Activated naive CD8-positive, alpha-beta T cell treated with anti-CD3 and anti-CD28 coated beads, Interleukin-2, amount 50 U/mL, for 24 hours (primary cell): ENCODE measurements around the gene XYLB.
A peak's percentile ranks its signal among the peaks of the same experiment; 100 is the strongest.

ENCODE experiments used
- ATAC-seq: fragments of 150-1000 bp; cut with Tn5 transposase; one replicate; pipeline ENCODE4 v1.10.0; 2021
- DNase-seq: peaks from one replicate; pipeline ENCODE4 v3.0.0; 2021
- H3K27ac Mint-ChIP-seq: one replicate; pipeline ENCODE4 v1.8.0; 2021; ENCODE audit warnings: mild to moderate bottlenecking, mixed read lengths
- H3K27me3 Mint-ChIP-seq: one replicate; pipeline ENCODE4 v1.8.0; 2021; ENCODE audit warnings: mixed read lengths
- H3K36me3 Mint-ChIP-seq: one replicate; pipeline ENCODE4 v1.8.0; 2021; ENCODE audit warnings: low read depth, mixed read lengths
- H3K4me1 Mint-ChIP-seq: one replicate; pipeline ENCODE4 v1.8.0; 2021; ENCODE audit warnings: mixed read lengths
- H3K4me3 Mint-ChIP-seq: one replicate; pipeline ENCODE4 v1.8.0; 2021; ENCODE audit warnings: mild to moderate bottlenecking, moderate library complexity, mixed read lengths
- H3K9me3 Mint-ChIP-seq: one replicate; pipeline ENCODE4 v1.8.0; 2021; ENCODE audit warnings: mixed read lengths

The XYLB gene

DNA sequence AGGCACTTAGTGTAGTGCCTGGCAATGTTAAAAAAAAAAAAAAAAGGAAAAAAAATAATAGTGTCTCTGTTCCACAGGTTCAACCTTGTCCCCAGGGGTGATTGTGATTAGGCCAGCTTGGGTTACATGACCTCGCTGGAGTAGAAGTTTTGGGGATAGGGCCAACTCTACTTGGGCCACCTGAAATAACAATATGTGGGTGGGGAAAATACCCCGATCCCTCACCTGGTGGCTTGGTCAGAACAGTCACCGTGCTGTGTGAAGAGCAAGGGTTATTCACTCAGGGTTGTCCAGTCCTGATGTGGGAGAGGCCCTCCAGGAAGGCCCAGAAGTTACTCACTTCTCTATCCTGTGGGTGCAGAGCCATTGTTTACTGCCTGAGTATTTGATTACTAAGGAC lies 19.5 kb downstream of the XYLB start:
- Mint-ChIP-seq H3K4me3 (no peak overlapping the region), H3K27me3 (no peaks in the 10 kb centered on the region), H3K4me1 (no peaks in the 10 kb centered on the region), H3K27ac (no peak overlapping the region), H3K36me3 (peaks cover 23% of the 10 kb centered on the region), H3K9me3 (no peaks in the 10 kb centered on the region)
- DNase-seq = no peak
- no peak for ATAC-seq

DNA sequence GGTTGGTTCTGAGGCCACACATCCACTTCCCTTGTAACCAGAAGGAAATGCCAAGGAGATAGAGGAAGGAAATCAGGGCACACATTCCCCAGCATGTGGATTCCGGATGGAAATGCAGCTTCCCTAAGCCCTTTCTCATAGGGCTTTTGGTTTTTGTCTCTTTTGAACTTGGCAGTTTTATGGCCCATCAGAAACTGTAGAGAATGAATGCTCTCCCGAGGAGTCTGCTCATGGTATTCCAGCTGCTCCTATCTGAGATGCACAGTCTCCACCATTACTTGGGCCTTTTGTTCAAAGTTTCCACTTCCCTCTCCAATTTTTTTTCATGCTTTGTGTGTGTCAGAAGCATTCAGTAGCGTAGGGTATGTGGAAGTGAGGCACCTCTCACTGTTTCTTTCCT lies 21.2 kb downstream of the XYLB start:
- DNase-seq (no peak), ATAC-seq (no peak)
- peaks cover under 1% of the 10 kb centered on the region for H3K27me3 Mint-ChIP-seq
- H3K36me3 Mint-ChIP-seq = peaks cover 27% of the 10 kb centered on the region
- no peak overlapping the region for H3K4me3 Mint-ChIP-seq
- no peaks in the 10 kb centered on the region for H3K4me1 Mint-ChIP-seq
- H3K27ac Mint-ChIP-seq = no peak overlapping the region
- no peaks in the 10 kb centered on the region for H3K9me3 Mint-ChIP-seq

DNA sequence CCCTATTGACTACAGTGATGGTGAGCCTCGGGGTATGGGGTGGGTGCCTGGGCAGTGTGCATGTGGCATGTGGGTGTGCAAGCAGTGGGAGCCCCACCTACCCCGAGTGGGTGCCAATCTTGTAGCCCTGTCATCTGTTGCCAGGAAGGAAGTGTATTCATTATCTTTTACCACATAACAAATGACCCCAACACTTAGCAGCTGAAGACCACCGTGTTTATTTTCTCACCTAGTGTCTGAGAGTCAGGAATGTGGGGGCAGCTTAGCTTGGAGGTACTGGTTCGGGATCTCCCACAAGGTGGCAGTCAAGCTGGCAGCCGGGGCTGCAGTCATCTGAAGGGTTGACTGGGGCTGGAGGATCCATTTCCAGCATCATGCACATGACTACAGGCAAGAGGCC lies 21.7 kb downstream of the XYLB start:
- H3K27ac Mint-ChIP-seq = no peak overlapping the region
- H3K36me3 Mint-ChIP-seq = peaks cover 29% of the 10 kb centered on the region
- ATAC-seq = no peak
- H3K4me3 Mint-ChIP-seq = no peak overlapping the region
- no peaks in the 10 kb centered on the region for H3K9me3 Mint-ChIP-seq
- no peak for DNase-seq
- H3K27me3 Mint-ChIP-seq = peaks cover 3% of the 10 kb centered on the region
- peaks cover 4% of the 10 kb centered on the region for H3K4me1 Mint-ChIP-seq

DNA sequence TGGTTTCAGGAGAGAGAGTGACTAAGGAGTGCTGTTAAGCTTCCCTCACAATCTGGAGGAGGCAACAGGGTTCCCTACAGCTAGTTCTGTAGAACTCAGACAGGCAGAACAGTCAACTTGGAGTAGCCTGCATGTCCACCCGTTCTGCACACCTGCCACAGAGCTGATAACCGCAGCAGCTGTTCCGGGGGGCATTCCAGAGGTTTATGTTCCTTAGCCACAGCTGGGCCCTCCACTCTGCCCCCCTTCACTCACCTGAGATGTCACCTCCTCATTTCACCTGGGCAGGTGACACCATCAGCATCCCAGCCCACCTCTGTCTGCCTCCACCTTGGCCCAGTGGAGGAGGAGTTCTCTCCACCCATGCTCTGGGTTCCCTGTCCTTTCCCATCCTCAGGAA lies 22.6 kb downstream of the XYLB start:
- no peak overlapping the region for H3K4me3 Mint-ChIP-seq
- H3K27ac Mint-ChIP-seq = no peak overlapping the region
- peaks cover 3% of the 10 kb centered on the region for H3K27me3 Mint-ChIP-seq
- H3K9me3 Mint-ChIP-seq = no peaks in the 10 kb centered on the region
- H3K36me3 Mint-ChIP-seq = peaks cover 29% of the 10 kb centered on the region
- H3K4me1 Mint-ChIP-seq = peaks cover 13% of the 10 kb centered on the region
- ATAC-seq = no peak
- DNase-seq = no peak

DNA sequence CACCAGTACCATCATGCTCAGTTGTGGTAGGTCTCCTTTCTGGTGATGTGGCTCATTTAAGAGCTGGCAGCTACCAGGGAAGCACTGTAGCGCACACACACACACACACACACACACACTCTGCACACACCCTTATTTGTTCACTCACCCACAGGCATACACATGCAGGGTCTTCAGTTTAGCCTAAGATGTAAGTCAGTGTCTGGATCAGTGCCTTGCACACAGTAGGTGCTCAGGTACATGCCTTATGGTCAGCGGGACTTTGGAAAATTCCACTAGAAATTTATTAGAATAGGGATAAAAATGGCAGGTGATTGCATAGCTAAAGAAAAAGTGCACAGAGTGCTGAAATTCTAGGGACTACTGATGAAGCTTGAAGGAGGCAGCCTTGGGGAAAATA lies 23.6 kb downstream of the XYLB start:
- peaks cover 3% of the 10 kb centered on the region for H3K27me3 Mint-ChIP-seq
- peaks cover 25% of the 10 kb centered on the region for H3K36me3 Mint-ChIP-seq

DNA sequence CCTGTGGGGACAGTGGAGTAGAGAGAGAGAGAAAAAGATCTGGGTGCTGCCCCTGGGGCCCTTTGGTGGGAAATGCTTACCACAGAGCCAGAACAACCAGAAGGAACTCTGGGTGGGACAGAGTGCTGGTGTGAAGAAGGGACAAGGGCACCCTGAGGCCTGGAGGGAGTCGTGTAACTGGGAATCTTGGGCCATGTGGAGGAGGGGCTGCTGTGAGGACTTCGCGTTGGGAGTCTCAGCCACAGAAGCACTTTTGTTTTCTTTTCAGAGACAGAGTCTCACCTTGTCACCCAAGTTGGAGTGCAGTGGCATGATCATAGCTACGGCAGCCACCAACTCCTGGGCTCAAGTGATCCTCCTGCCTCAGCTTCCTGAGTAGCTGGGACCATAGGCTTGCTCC lies 24.3 kb downstream of the XYLB start:
- H3K9me3 Mint-ChIP-seq = no peaks in the 10 kb centered on the region
- ATAC-seq (no peak), DNase-seq (no peak)
- peaks cover 3% of the 10 kb centered on the region for H3K27me3 Mint-ChIP-seq
- peaks cover 21% of the 10 kb centered on the region for H3K4me1 Mint-ChIP-seq
- peaks cover 25% of the 10 kb centered on the region for H3K36me3 Mint-ChIP-seq
- no peak overlapping the region for H3K27ac Mint-ChIP-seq
- H3K4me3 Mint-ChIP-seq = no peak overlapping the region

More for the DNA sequence above, 23.6 kb downstream of the XYLB start:
- Mint-ChIP-seq H3K9me3 (no peaks in the 10 kb centered on the region), H3K4me3 (no peak overlapping the region), H3K4me1 (peaks cover 21% of the 10 kb centered on the region), H3K27ac (no peak overlapping the region)
- ATAC-seq = no peak
- no peak for DNase-seq

DNA sequence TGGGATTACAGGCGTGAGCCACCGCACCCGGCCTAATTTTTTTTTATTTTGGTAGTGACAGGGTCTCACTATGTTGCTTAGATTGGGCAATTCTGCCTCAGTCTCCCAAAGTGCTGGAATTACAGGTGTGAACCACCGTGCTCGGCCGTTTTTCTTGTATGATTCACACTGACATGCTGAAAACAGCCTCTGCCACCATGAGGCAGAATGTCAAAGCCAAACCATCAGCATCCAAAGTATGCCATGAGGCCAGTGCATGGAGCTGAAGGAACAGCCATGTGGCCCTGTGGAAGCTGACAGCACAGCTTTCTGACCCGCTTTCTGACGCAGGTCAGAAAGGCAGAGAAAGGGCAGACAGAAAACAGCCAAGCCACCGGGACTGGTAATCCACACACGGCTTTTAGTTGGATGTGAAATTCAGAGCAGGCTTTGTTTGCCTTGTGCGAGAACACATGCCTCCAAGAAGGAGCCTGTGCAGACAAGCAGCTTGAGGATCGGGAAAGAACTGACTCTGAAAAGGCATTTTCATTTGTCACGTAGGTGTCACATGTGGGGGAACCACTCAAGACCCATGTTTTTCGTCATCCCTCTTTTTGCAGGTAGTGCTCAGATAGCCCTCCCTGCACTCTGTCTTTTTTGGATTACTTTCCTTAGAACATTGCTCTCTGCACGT lies 25.1 kb downstream of the XYLB start:
- ATAC-seq (no peak), DNase-seq (no peak)
- H3K36me3 Mint-ChIP-seq = peaks cover 27% of the 10 kb centered on the region
- peaks cover 21% of the 10 kb centered on the region for H3K4me1 Mint-ChIP-seq
- no peak overlapping the region for H3K27ac Mint-ChIP-seq
- peaks cover 3% of the 10 kb centered on the region for H3K27me3 Mint-ChIP-seq
- H3K4me3 Mint-ChIP-seq = no peak overlapping the region
- H3K9me3 Mint-ChIP-seq = no peaks in the 10 kb centered on the region

DNA sequence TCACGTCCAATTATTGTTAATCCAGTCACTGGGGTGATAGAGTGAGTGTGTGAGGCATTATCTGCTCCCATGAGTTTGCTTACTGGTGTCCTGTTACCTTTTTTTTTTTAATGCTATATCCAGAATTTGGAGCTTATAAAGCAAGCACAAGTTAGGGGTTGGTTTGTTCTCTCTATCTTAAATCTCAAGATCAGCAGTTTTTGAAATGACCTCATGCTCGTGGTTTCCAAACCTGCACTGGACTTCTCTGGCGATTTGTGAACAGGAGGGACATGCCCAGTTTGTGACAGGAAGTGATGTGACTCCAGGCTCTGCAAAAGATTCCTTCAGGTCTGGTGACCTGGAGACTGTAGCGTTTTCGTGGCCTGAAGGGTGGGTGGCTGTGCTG lies 25.6 kb downstream of the XYLB start:
- H3K4me3 Mint-ChIP-seq = no peak overlapping the region
- DNase-seq = no peak
- no peak overlapping the region for H3K27ac Mint-ChIP-seq
- peaks cover 3% of the 10 kb centered on the region for H3K27me3 Mint-ChIP-seq
- ATAC-seq = no peak
- H3K9me3 Mint-ChIP-seq = no peaks in the 10 kb centered on the region
- peaks cover 32% of the 10 kb centered on the region for H3K36me3 Mint-ChIP-seq
- peaks cover 21% of the 10 kb centered on the region for H3K4me1 Mint-ChIP-seq

DNA sequence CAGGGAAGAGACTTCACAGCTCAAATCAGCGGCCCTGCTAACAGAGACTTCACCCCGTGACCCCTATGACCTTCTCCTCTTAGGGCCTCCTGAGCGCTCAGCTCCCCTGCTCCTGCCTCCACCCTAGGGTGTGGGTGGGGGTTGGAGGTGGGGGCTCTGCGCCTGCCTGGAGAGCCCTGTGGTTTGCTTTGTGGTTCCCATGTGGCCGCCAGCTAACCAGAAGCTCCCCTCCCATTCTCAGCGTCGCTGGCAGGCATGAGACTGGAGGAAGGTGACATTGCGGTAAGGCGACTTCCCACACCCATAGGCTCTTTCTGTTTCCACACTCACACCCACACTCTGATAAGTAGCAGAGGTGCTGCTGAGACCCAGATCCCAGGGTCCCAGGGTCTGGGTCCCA lies 27.6 kb downstream of the XYLB start:
- Mint-ChIP-seq H3K4me3 (no peak overlapping the region), H3K27me3 (peaks cover 3% of the 10 kb centered on the region), H3K36me3 (peaks cover 39% of the 10 kb centered on the region), H3K4me1 (peaks cover 21% of the 10 kb centered on the region), H3K9me3 (no peaks in the 10 kb centered on the region), H3K27ac (peak overlapping the region; percentile 26)
- peak; percentile 44 for DNase-seq
- ATAC-seq = peak; percentile 60

DNA sequence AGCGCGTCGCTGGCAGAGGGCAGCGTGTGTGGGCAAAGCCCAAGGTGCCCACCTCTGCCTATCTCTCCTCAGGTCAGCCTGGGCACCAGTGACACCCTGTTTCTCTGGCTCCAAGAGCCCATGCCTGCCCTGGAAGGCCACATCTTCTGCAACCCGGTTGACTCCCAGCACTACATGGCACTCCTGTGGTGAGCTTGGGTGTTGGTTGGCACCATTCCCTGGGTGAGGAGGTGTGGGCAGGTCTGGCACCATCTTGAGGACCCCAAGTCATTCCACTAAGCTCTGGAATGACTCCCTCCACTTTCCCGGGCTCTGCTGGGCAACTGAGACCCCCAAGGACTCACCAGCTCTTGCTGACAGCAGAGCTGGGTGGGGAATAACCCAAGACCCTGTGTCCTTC lies 28.5 kb downstream of the XYLB start:
- Mint-ChIP-seq H3K4me1 (peaks cover 21% of the 10 kb centered on the region), H3K27me3 (peaks cover 3% of the 10 kb centered on the region), H3K36me3 (peaks cover 46% of the 10 kb centered on the region), H3K4me3 (no peak overlapping the region), H3K9me3 (no peaks in the 10 kb centered on the region), H3K27ac (no peak overlapping the region)
- no peak for DNase-seq
- no peak for ATAC-seq

DNA sequence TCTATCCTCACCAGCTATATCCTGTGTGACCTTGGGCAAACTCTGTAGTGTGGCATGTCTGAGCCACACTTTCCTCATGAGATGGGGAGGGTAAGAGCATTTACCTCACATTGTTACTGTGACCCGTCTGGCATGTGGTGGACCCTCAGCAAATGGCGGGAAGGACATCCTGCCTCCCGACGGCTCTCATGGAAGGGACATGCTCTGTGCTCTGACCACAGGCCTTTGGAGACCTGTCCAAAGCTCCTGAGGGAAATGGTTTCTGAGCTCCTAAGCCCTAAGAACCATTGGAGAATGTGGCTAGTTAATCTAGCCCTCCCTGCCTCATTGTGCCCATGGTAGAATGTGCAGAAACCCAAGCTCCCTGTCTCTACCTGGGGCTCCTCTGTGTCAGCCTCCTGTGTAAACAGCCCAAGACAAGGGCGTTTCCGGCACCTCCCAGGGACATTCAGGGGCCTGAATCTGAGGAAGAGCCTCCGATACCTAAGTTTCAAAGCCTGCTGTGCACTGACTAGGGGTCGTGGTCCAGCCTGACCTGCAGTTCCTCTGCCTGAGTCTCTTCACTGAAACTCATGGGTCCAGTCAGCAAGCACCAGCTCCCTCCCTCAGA lies 29.0 kb downstream of the XYLB start:
- DNase-seq = no peak
- no peak for ATAC-seq
- no peak overlapping the region for H3K27ac Mint-ChIP-seq
- H3K9me3 Mint-ChIP-seq = peaks cover under 1% of the 10 kb centered on the region
- no peak overlapping the region for H3K4me3 Mint-ChIP-seq
- peaks cover 3% of the 10 kb centered on the region for H3K27me3 Mint-ChIP-seq
- peaks cover 21% of the 10 kb centered on the region for H3K4me1 Mint-ChIP-seq
- peaks cover 49% of the 10 kb centered on the region for H3K36me3 Mint-ChIP-seq

DNA sequence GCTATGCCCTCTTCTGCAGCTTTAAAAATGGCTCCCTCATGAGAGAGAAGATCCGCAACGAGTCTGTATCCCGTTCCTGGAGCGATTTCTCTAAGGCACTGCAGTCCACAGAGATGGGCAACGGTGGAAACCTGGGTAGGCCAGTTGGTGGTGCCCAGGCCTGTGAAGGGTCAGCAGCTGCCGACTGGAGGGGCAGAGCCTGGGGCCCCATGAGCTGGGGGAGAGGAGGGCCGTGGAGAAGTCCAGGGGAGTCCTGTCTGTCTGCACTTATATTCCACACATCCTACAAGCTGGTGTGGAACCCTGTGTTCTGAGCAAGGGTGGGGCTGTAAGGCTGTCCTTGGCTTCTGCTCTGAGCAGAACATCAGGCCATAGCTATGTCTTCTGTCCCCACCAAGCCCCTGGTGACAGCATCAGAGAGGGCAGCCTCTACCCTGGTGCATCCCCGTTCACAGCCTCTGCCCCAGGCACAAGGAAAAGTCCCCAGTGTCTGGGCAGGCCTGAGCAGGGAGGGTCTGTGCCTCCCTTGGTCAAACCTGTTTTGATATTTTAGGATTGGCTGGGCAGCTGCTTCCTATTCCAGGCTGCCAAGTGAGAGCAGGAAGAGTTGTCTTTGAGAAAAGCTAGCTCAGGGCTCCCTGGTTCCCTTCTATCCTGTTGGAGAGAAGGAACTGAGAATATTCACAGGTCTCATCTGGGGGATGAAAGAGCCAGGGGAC lies 29.7 kb downstream of the XYLB start:
- no peak overlapping the region for H3K27ac Mint-ChIP-seq
- no peak for ATAC-seq

DNA sequence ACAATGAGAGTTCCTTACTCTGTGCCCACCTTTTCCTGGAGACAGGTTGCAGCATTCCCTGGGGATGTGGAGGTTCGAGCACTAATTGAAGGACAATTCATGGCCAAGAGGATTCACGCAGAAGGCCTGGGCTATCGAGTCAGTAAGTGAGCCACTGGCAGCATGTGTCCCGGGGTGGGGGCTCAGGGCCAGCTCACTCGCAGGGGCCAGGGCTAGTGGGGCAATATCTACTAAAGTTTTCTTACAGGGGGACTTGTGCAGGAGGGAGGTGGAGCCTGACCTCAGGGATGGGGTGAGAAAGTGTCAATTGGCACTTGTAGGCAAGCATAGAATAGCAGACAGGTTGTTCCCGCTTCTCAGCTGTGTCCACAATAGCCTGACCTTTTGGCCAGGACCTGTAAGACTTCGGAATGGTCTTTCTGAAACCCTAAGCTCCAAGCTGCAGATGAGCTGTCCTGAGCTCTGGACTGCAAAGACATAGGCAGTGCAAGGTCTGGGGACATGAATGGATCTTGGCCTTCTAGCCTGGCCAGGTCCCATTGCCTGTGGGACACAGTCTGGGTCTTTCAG lies 32.7 kb downstream of the XYLB start:
- peaks cover 7% of the 10 kb centered on the region for H3K4me1 Mint-ChIP-seq
- H3K27me3 Mint-ChIP-seq = no peaks in the 10 kb centered on the region
- DNase-seq = no peak
- peaks cover 11% of the 10 kb centered on the region for H3K9me3 Mint-ChIP-seq
- peaks cover 48% of the 10 kb centered on the region for H3K36me3 Mint-ChIP-seq
- no peak overlapping the region for H3K4me3 Mint-ChIP-seq
- no peak for ATAC-seq
- no peak overlapping the region for H3K27ac Mint-ChIP-seq

More for the DNA sequence above, 29.7 kb downstream of the XYLB start:
- Mint-ChIP-seq H3K27me3 (peaks cover 3% of the 10 kb centered on the region), H3K36me3 (peaks cover 52% of the 10 kb centered on the region), H3K4me3 (no peak overlapping the region), H3K9me3 (peaks cover 4% of the 10 kb centered on the region), H3K4me1 (peaks cover 21% of the 10 kb centered on the region)
- no peak for DNase-seq

DNA sequence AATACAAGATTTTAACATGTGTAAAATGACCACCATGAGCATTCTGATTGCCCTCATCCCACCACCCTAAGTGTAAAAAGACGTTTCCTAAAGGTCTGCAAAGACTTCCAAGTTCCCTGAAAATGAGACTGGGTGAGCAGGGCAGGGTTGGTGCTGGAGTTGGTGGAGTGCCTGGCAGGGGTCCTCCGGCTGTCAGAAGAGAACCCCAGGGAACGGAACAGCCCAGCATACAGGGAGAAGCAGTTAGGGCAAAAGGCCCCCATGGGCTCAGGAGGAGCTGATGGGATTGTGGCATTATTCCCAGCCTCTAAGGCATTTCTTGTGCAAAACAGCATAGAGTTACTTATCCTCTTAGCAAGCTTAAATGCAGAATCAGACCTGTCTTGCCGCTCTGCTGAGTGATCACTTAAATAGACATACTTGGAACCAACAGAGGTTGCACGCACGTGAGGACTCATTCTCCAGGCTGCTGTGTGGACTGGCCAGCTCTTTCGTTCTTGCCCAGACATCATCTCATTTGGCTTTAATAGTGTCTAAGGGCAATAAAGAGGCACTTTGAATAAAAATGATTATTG lies 36.0 kb downstream of the XYLB start:
- ATAC-seq (no peak), DNase-seq (no peak)
- H3K36me3 Mint-ChIP-seq = peaks cover 51% of the 10 kb centered on the region
- no peaks in the 10 kb centered on the region for H3K27me3 Mint-ChIP-seq
- H3K4me3 Mint-ChIP-seq = no peak overlapping the region
- no peak overlapping the region for H3K27ac Mint-ChIP-seq
- H3K9me3 Mint-ChIP-seq = peaks cover 16% of the 10 kb centered on the region
- H3K4me1 Mint-ChIP-seq = no peaks in the 10 kb centered on the region
